Subcutaneous abdominal adipose tissue (tissue), 5 donors: ENCODE measurements around the gene SOX5.

Experiments used
- H3K27ac ChIP-seq: one replicate; pipeline ENCODE4 v1.7.0; 2013; ENCODE audit warnings: low read depth, mild to moderate bottlenecking, inconsistent platforms, low read length, moderate library complexity
- H3K27me3 ChIP-seq, 5 donors: one replicate each; pipeline ENCODE4 v1.7.0; 2013; ENCODE audit warnings: low read length in 5 of 5, inconsistent platforms in 1 of 5; ENCODE audit not compliant: control insufficient read depth in 5 of 5, insufficient read depth in 4 of 5
- H3K36me3 ChIP-seq, 5 donors: one replicate each; pipeline ENCODE4 v1.7.0; 2013; ENCODE audit warnings: low read length in 5 of 5; ENCODE audit not compliant: control insufficient read depth in 5 of 5, insufficient read depth in 5 of 5
- H3K4me1 ChIP-seq, 5 donors: one replicate each; pipeline ENCODE4 v1.7.0; 2013; ENCODE audit warnings: low read length in 5 of 5, mild to moderate bottlenecking in 3 of 5, moderate library complexity in 1 of 5; ENCODE audit not compliant: control insufficient read depth in 5 of 5, insufficient read depth in 5 of 5
- H3K4me3 ChIP-seq, 5 donors: one replicate each; pipeline ENCODE4 v1.7.0; 2013; ENCODE audit warnings: low read length in 5 of 5, low read depth in 1 of 5
- H3K9ac ChIP-seq, 5 donors: one replicate each; pipeline ENCODE4 v1.7.0; 2013; ENCODE audit warnings: low read length in 5 of 5, mild to moderate bottlenecking in 4 of 5, moderate library complexity in 3 of 5
- H3K9me3 ChIP-seq, 5 donors: one replicate each; pipeline ENCODE4 v1.7.0; 2013; ENCODE audit warnings: low read length in 5 of 5; ENCODE audit not compliant: control insufficient read depth in 5 of 5
- donor health status: healthy.
- donor health status: healthy.
- donor health status: healthy.
- donor health status: healthy.
- donor health status: healthy.

SOX5 gene

DNA sequence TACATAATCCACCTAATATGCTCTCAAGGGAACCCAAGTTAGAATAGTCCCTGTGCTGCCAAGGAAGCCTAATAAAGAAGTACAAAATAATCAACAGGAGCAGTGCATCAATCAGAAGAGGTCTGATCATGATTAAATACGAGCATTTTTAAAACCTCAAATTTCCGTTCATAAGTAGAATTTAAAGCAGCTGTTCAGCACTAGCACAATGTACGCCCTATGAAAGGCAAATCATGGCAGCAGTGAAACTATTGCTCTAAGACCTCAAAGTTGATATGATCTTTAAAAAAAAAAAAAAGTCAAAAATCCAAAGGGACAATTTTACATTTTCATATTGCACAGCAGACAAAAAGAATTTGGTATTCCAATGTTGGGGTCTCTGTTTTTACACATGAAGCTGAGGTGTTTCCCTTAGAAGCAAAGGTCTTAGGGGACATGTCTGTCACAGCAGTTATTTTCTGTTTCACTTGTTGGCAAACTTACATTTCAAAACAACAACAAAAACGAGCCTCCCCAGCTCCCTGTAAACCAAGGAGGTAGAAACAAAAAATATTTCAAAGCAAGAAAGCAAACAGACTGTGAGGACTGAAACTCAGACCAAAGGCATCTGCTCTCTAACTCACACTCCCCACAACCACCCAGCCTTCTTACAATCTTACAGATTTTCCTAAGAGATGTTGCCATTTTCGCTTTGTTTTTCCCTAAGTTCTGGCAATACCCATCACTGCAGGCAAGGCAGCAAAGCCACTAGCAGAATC, 28.2 kb downstream of the SOX5 start:
- Histone ChIP-seq H3K9ac (no peak overlapping the region), H3K36me3 (no peaks in the 10 kb centered on the region), H3K4me1 (peaks cover 0 to 3% (median 0%) of the 10 kb centered on the region in 5 donors), H3K27ac (no peak overlapping the region), H3K9me3 (no peaks in the 10 kb centered on the region), H3K4me3 (peak overlapping the region in 1 of 5 donors; percentile 20), H3K27me3 (no peaks in the 10 kb centered on the region)

GRCh38 chr12:23911574-23911973, 37.9 kb downstream of the SOX5 start:
- Histone ChIP-seq H3K4me3 (no peak overlapping the region), H3K36me3 (no peaks in the 10 kb centered on the region), H3K4me1 (no peaks in the 10 kb centered on the region), H3K9ac (no peak overlapping the region), H3K9me3 (peaks cover 0 to 6% (median 0%) of the 10 kb centered on the region in 5 donors), H3K27ac (no peak overlapping the region), H3K27me3 (no peaks in the 10 kb centered on the region)

GRCh38 chr12:23909551-23909950, 39.9 kb downstream of the SOX5 start:
- Histone ChIP-seq H3K9ac (no peak overlapping the region), H3K9me3 (peaks cover 0 to 6% (median 0%) of the 10 kb centered on the region in 5 donors), H3K4me1 (no peaks in the 10 kb centered on the region), H3K4me3 (no peak overlapping the region), H3K27me3 (no peaks in the 10 kb centered on the region), H3K36me3 (no peaks in the 10 kb centered on the region), H3K27ac (no peak overlapping the region)

- H3K27ac ChIP-seq: no peak overlapping the region
- H3K4me3 ChIP-seq: no peak overlapping the region
- H3K4me1 ChIP-seq: no peaks in the 10 kb centered on the region
- no peaks in the 10 kb centered on the region for H3K9me3 ChIP-seq
- H3K9ac ChIP-seq: no peak overlapping the region
- no peaks in the 10 kb centered on the region for H3K36me3 ChIP-seq
- H3K27me3 ChIP-seq: no peaks in the 10 kb centered on the region
These were observed 43.1 kb downstream of the SOX5 start for GRCh38 chr12:23906329-23906728.

DNA sequence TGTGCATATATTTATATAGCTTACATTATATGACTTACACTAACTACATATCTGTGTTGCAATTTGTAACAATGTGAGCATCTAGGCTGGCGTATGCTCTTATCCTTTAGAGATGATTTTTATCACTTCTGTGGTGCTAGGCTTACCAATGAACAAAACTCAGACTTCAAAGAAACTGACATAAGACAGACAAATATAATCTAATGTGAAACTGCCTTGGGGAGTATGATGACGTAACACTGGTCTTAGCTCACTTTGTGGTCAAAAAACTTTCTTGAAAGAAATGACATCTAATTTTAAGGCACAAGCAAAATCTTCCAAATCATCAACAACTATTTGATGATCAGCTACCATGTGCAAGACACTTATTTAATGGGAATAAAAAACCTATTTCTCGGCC, 50.0 kb downstream of the SOX5 start:
- Histone ChIP-seq H3K4me3 (no peak overlapping the region), H3K36me3 (peaks cover 0 to 12% (median 4%) of the 10 kb centered on the region in 5 donors), H3K9me3 (peaks cover 0 to 4% (median 0%) of the 10 kb centered on the region in 5 donors), H3K9ac (no peak overlapping the region), H3K27ac (no peak overlapping the region), H3K27me3 (no peaks in the 10 kb centered on the region), H3K4me1 (no peaks in the 10 kb centered on the region)

GRCh38 chr12:23898121-23898520, 51.3 kb downstream of the SOX5 start:
- Histone ChIP-seq H3K4me1 (no peaks in the 10 kb centered on the region), H3K36me3 (peaks cover 4 to 18% (median 9%) of the 10 kb centered on the region in 5 donors), H3K9me3 (peaks cover 0 to 4% (median 0%) of the 10 kb centered on the region in 5 donors), H3K27me3 (no peaks in the 10 kb centered on the region), H3K9ac (no peak overlapping the region), H3K27ac (no peak overlapping the region), H3K4me3 (no peak overlapping the region)

GRCh38 chr12:23895792-23896218, 53.7 kb downstream of the SOX5 start:
- H3K9me3 ChIP-seq: no peaks in the 10 kb centered on the region
- H3K36me3 ChIP-seq: peaks cover 4 to 19% (median 9%) of the 10 kb centered on the region in 5 donors
- no peaks in the 10 kb centered on the region for H3K27me3 ChIP-seq
- H3K9ac ChIP-seq: no peak overlapping the region
- H3K4me1 ChIP-seq: no peaks in the 10 kb centered on the region
- H3K4me3 ChIP-seq: no peak overlapping the region
- no peak overlapping the region for H3K27ac ChIP-seq

- Histone ChIP-seq H3K36me3 (peaks cover 4 to 19% (median 9%) of the 10 kb centered on the region in 5 donors), H3K4me1 (no peaks in the 10 kb centered on the region), H3K9ac (no peak overlapping the region), H3K4me3 (no peak overlapping the region), H3K9me3 (no peaks in the 10 kb centered on the region), H3K27me3 (no peaks in the 10 kb centered on the region), H3K27ac (no peak overlapping the region)
These were observed 55.9 kb downstream of the SOX5 start for GRCh38 chr12:23893611-23894010.

DNA sequence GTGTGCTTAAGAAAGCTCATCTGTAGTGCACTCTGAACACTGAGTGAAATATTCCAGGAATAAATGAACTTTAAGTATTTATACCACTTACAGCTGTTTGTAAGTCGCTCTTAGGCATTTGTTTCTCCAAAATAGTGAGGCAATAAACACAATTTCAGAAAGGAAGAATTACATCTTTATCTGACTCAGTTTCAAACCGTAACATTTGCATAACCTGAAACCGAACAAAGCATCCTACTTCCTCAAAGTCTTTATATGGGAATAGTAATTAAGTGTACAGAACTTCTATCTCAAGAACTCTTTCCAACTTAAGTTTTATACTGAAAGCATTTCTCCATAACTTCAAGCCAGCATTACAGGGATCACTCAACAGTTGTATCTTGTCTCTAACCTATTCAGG, 58.4 kb downstream of the SOX5 start:
- H3K36me3 ChIP-seq: peaks cover 4 to 19% (median 9%) of the 10 kb centered on the region in 5 donors
- no peak overlapping the region for H3K27ac ChIP-seq
- H3K27me3 ChIP-seq: no peaks in the 10 kb centered on the region
- H3K4me3 ChIP-seq: no peak overlapping the region
- H3K9ac ChIP-seq: no peak overlapping the region
- no peaks in the 10 kb centered on the region for H3K4me1 ChIP-seq
- no peaks in the 10 kb centered on the region for H3K9me3 ChIP-seq

DNA sequence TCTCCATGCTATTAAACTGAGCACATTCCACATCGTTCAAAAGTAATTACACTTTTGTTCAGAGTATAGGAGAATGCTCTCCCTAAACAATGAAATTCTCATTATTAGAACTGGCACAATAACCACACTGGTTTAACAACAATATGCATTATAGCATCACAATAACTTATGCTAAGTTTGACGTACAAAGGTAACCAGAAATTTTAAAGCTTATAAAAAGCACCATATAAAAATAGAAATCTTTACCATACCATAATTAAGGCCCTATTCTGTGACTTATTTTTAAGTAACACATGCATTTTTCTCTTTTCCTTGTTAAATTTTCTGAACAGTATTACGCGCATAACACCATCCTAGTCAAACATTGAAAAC, 60.4 kb downstream of the SOX5 start:
- Histone ChIP-seq H3K27me3 (no peaks in the 10 kb centered on the region), H3K36me3 (peaks cover 0 to 8% (median 6%) of the 10 kb centered on the region in 5 donors), H3K4me1 (no peaks in the 10 kb centered on the region), H3K9ac (no peak overlapping the region), H3K4me3 (no peak overlapping the region), H3K27ac (no peak overlapping the region), H3K9me3 (no peaks in the 10 kb centered on the region)
